ENCODE data around the gene HNRNPH2.
A peak's percentile ranks its signal among the peaks of the same experiment; 100 is the strongest.

HNRNPH2 gene, protein sequence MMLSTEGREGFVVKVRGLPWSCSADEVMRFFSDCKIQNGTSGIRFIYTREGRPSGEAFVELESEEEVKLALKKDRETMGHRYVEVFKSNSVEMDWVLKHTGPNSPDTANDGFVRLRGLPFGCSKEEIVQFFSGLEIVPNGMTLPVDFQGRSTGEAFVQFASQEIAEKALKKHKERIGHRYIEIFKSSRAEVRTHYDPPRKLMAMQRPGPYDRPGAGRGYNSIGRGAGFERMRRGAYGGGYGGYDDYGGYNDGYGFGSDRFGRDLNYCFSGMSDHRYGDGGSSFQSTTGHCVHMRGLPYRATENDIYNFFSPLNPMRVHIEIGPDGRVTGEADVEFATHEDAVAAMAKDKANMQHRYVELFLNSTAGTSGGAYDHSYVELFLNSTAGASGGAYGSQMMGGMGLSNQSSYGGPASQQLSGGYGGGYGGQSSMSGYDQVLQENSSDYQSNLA

DNA sequence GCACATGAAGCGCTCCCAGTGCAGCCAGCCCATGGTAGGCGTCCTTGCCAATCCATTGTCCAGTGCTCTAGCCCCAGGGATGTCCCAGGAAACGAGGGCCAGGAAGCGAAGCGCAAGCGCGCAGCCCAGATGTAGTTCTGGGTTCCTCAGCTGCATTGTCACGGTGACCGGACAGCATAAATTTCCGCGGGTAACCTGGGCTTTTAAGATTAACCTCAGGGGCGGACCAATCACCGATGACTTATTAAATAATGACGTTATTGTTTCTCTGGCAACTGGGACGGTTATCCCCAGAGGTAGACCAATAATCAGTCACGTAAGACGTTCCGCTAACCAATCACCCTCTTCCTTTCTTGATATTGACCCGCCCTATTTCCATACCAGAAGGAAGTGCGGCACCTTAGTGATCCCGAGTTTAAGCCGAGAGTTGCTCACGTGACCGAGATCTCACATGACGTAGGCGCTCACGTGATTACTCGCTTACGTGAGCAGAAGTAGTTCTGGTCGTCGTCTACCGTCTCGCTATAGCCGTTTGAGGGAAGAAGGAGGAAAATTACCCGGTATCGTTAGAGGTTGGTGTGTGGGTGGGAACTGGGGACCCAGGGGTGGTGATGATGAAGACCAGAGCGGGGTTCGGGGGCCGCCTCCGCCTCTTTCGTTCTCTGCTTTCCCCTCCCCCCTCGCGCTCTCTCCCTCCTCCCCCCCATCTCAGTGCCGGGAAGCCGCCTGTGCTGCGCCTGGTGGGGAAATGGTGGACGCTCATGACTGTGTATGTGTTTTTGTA is at the start of gene HNRNPH2, which contains the start of gene GLA:
HNRNPH2 (plus strand) TSS at position 475 of the 784 bp plus-strand sequence. CDS start 3,767 bp downstream, outside the sequence.
GLA (minus strand) TSS at position 178 of the 784 bp plus-strand sequence; CDS start at position 156, 22 bp downstream.
- DNase-seq (ENCODE audit: low read depth) = peak; percentile 92

GRCh38 chrX:101359966-101360365 is 48.1 kb upstream of the HNRNPH2 start:
- no peak for DNase-seq (ENCODE audit: low read depth)

DNA sequence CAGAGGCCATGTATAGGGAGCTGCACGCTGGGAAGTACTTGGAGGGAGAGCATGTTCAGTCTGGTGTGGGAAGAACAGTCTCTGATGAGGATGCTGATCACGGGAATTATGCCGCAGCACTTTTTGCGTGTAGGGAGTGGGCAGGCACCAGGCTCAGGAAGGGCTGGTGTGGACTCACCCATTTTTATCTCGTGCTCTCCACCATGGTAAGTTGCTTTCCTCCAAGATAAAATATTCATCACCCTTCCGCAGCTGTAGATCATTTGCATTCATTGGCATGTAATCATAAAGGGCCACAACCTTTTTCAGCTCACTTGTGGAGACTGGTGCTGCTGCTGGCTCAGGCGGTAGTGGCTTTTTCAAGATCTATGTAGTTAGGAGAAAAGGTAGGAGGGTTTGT is 47.6 kb upstream of the HNRNPH2 start:
- DNase-seq (ENCODE audit: low read depth) = no peak

GRCh38 chrX:101362116-101362515 is 45.9 kb upstream of the HNRNPH2 start:
- DNase-seq (ENCODE audit: low read depth) = no peak

- no peak for DNase-seq (ENCODE audit: low read depth)
These were observed 45.3 kb upstream of the HNRNPH2 start for GRCh38 chrX:101362757-101363156.

GRCh38 chrX:101365301-101365795 is 42.7 kb upstream of the HNRNPH2 start:
- DNase-seq (ENCODE audit: low read depth) = no peak

DNA sequence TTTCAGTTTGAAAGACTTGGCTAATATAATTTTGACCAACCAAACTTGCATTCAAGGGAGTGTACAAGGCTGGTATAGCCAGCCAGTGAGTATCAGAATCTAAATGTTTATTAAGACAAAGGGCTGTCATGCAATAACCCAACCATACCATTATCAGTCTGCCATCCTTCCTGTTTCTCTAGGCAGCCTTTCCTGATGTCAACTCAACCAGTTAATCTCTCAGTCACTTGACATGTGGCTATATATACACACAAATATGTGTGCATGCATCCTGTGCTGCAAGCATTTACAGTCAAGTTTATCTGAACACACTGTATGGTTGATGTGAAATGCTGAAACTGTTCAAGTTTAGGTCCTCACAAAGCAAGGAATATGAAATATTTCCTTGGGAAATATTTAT is 39.2 kb upstream of the HNRNPH2 start:
- no peak for DNase-seq (ENCODE audit: low read depth)

DNA sequence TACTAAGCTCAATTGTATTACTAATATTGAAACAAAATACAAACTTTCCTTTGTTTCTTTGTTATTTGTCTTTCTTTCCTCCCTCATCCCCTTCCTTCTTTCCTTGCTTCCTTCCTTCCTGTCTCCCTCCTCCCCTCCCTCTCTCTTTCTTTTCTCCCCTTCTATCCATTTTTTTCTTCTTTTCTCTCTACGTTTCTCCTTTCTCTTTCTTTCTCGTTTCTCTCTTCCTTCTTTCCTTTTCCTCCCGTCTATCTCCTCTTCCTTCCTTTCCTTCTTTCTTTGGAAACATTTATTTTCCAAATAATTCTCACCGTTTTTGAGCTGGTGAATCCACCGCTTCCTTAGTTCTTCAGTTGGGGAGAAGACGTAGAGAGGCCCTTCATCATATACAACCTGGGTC is 38.3 kb upstream of the HNRNPH2 start:
- DNase-seq (ENCODE audit: low read depth) = no peak

DNA sequence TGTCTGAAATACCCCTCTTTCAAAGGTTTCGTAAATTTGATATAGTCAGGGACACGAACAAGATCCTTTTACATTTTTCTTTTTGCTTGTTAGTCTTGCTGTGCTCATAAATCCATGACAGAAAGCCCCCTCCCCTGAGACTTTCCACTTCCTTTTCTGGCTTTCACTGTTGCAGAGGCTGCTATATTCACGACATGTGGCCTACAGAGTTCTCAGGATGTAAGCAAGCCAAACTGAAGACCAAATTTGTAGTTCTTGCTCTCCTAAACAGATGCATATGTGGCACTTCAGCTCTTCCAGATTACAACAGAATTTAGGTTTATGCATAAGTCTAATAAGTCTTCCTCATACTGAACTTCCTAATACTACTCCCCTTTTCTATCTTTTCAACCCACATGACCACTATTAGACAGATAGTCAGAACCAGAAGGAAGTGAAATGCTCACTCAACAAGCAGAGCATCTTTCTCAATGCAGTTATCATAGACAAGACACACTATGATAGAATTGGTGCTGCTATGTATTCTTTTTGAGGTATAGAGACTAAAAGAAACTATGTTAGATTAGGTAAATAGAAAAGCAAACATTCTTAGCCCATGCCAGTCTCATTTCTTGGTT is 37.0 kb upstream of the HNRNPH2 start:
- no peak for DNase-seq (ENCODE audit: low read depth)

DNA sequence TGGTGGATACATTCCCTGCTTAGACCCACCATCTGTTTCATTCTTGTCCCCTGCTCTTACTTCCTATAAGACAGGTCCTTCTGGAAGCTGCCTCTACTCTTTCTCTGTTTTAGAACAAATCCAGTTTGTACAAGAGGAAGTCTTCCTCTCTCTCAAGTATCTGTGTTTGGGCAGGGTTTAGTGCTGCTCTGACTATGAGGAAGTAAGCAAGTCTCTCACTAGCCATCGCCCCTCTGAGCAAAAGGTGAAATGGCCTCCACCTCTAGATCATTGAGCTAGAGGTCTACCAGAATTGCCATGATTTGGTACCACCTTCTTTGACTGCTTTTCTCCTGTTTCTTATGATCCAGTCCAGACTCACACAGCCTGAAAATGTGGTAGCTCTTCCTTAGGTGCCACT is 30.5 kb upstream of the HNRNPH2 start:
- no peak for DNase-seq (ENCODE audit: low read depth)

DNA sequence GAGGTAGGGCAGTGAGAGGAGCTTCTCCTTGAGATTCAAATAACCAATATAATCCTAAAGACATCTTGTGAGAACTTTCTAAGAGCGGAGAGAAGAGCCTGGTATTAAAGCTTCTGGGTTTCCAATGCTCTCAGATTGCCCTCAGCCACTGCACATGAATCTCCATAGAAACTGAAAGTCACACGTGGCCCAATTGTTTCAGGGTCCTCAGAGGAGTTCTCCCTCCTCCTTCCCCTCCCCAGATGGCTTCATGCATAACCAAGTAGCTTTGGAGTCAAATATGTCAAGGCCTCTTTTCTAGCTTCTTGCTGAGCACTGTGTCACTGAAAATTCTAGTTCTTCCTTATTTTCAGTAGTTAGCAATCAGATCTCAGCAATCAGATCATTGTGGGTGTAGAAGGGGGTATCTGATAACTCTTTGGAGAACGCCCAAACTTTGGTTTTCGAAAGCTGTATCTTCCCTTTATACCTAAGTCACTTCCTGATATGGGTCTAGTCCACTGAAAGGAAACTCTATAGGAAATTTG is 24.3 kb upstream of the HNRNPH2 start:
- DNase-seq (ENCODE audit: low read depth) = no peak

DNA sequence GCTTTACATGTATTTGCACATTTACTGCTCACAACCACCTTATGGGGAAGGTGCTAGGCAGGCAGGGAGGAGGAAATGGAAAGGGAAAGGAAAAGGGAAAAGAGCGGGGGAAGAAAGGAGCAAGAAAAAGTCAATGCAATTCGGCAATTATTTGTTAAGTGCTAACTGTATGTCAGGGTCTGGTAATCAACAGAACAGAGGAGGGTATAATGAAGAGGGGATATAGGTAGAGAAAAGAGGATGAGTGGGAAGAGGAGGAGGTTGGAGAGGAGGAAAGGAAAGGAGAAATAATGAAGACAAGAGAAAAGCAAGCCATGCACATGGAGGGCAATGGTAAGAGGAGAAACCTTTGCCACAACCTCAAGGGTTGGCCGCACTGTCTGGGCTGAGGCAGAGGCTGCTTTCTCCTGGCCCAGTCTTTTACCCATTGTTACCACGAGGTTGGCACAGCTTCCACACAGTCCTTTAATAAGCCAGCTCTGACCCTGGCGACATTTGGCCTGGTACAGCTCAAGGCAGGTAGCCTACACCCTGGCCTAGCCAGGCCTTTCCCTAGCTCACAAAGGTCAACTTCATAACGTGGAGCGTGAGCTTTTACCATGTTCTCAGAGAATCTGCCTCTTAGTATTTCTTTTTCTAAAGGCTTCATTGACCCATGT is 22.9 kb upstream of the HNRNPH2 start:
- DNase-seq (ENCODE audit: low read depth) = no peak

GRCh38 chrX:101385795-101386541 is 22.1 kb upstream of the HNRNPH2 start, which contains the start of gene BTK:
Gene BTK, minus strand, starts transcription at chrX:101386191. Its CDS starts 10,907 bp downstream, at chrX:101375284.
- no peak for DNase-seq (ENCODE audit: low read depth)

DNA sequence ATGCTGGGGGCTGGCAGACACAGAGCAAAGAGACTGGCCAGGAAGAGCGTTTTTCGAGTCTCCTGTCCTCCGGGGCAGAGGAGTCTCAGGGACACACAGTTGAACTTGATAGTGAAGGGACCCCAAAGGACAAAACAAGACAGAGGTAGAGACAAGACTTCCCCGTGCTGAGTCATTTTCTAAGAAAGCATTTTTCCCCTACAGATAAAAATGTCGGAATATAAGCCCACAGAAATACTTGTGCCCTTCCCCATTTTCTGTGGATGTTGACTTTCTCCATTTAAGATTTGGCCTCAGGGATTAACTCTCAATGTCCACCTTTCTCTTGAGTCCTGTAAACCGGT is 21.5 kb upstream of the HNRNPH2 start:
- no peak for DNase-seq (ENCODE audit: low read depth)

DNA sequence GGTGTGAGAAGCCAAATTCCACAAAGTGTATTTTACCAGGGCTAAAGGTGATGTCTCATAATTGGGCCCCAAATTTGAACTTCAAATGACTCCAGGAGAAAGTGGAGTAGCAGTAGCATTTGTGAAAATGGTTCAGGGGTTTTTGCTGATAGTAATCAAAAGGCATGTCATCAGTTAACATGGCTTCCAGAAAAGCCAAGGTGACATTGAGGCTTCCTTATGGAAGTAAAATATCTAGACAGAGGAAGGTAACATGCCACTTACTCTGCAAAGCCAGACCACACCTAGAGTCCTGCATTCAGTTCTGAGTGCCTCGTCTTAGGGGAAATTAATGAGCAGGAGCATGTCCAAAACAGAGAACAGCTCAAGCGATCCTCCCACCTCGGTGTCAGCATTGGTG is 19.4 kb upstream of the HNRNPH2 start:
- DNase-seq (ENCODE audit: low read depth) = no peak

DNA sequence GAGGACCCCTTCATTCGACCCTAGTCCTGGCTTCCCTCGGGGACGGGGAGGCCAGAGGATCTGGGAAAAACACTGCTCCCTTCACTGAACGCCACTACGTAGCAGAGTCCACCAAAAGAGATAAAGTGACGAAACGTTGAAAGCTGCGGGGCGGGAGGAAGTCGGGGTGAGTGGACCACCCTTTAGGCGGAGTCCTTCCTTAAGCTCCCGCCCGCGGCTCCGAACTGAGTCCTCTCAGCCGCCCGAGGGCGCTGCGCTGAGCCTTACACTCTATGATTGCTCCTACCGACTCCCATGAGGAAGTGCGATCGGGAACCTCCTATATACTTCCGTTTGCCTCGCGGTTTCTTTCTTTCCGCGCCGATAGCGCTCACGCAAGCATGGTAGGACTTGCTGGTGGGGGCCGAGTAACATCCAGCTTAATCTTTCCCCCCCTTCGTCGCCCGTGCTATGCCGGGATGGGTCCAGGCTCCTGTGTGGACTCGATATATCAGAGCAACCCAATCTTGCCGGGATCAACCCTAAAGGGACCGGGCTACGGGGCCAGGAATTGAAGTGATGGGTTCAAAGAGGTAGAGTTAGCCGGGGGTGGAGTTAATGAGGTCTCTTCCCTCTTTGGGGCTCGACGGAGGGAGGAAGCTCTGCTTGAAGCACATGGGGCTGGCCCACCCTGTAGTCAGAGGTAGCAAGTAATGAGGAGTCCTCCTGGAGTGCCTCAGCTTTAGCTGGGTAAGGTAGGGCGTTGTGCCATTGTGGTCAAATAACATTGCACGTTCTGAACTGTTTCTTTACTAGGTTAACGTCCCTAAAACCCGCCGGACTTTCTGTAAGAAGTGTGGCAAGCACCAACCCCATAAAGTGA is 17.1 kb upstream of the HNRNPH2 start, which contains the start of gene RPL36A:
RPL36A (plus strand) TSS at position 348 of the 862 bp plus-strand sequence; CDS start at position 381, 33 bp downstream.
- peak; percentile 70 for DNase-seq (ENCODE audit: low read depth)

- DNase-seq (ENCODE audit: low read depth) = no peak
These were observed 16.2 kb upstream of the HNRNPH2 start for GRCh38 chrX:101391831-101392230.

- no peak for DNase-seq (ENCODE audit: low read depth)
These were observed 14.3 kb upstream of the HNRNPH2 start for GRCh38 chrX:101393530-101394305.

DNA sequence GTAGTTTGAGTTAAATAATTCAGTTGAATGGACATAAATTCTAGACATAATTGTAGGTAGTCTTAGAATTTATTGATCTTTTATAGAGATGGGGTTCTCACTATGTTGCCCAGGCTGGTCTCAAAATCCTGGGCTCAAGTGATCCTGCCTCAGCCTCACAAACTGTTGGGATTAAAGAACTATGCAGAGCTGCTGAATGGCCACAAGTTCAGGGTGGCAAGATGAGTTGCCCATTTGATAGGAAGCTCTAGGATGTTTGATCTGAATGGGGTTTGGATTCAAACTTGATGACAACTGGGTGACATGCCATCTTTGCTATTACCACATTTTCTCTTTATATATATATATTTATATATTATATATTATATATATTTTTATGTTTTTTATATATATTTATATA is 13.7 kb upstream of the HNRNPH2 start:
- DNase-seq (ENCODE audit: low read depth) = no peak
